HG03045 (cell line): ENCODE data around the gene ARGLU1.

Experiments used
- ATAC-seq: cut with Tn5 transposase; IDR thresholded peaks from one replicate; pipeline ENCODE4 v1.9.1; 2021; ENCODE audit warnings: mild to moderate bottlenecking, moderate library complexity; ENCODE audit not compliant: unreplicated experiment

Gene ARGLU1

GRCh38 chr13:106588367-106588766 lies 20.4 kb upstream of the ARGLU1 start:
- ATAC-seq = no peak

- no peak for ATAC-seq
These were observed 19.9 kb upstream of the ARGLU1 start for GRCh38 chr13:106587787-106588186.

GRCh38 chr13:106586648-106587166 lies 18.8 kb upstream of the ARGLU1 start:
- ATAC-seq = no peak

- ATAC-seq = no peak
These were observed 13.3 kb upstream of the ARGLU1 start for GRCh38 chr13:106581225-106581624.

GRCh38 chr13:106575896-106576295 lies 8.0 kb upstream of the ARGLU1 start:
- ATAC-seq = no peak

GRCh38 chr13:106573868-106574267 lies 5.9 kb upstream of the ARGLU1 start:
- no peak for ATAC-seq

GRCh38 chr13:106573284-106573846 lies 5.4 kb upstream of the ARGLU1 start:
- ATAC-seq = no peak

GRCh38 chr13:106570299-106570852 lies 2.4 kb upstream of the ARGLU1 start:
- peak; percentile 33 for ATAC-seq

GRCh38 chr13:106569233-106570095 lies 1.5 kb upstream of the ARGLU1 start:
- ATAC-seq = no peak

- peak; percentile 25 for ATAC-seq
These were observed 514 bp upstream of the ARGLU1 start for GRCh38 chr13:106568299-106569003.

- peak; percentile 39 for ATAC-seq
These were observed 1.1 kb downstream of the ARGLU1 start for GRCh38 chr13:106566641-106567473.

- ATAC-seq = no peak
These were observed 2.7 kb downstream of the ARGLU1 start for GRCh38 chr13:106565127-106565775.

GRCh38 chr13:106562301-106562700 lies 5.6 kb downstream of the ARGLU1 start:
- no peak for ATAC-seq

GRCh38 chr13:106561551-106562170 lies 6.3 kb downstream of the ARGLU1 start:
- peak; percentile 91 for ATAC-seq

GRCh38 chr13:106560821-106561220 lies 7.1 kb downstream of the ARGLU1 start:
- peak; percentile 45 for ATAC-seq

- ATAC-seq = no peak
These were observed 9.4 kb downstream of the ARGLU1 start for GRCh38 chr13:106558527-106558926.

- ATAC-seq = no peak
These were observed 12.2 kb downstream of the ARGLU1 start for GRCh38 chr13:106555631-106556328.

- ATAC-seq = no peak
These were observed 16.2 kb downstream of the ARGLU1 start for GRCh38 chr13:106551751-106552150.

- ATAC-seq = no peak
These were observed 16.6 kb downstream of the ARGLU1 start for GRCh38 chr13:106551350-106551749.
